ENCODE measurements around the gene ITPRIPL1. TPM values are rescaled to one million over a fixed set of nuclear protein-coding genes. Genes with fewer than 3 reads are reported as not detected.

The ITPRIPL1 gene
- total and polyA plus RNA-seq, 4 donors: 0.19 to 3.1 (median 0.28) TPM

GRCh38 chr2:96326564-96326963 is 1.4 kb downstream of the ITPRIPL1 start:
- 96% methylated on average over 8 of the region's 8 CpGs for WGBS
- peaks cover 0 to 2% (median 0%) of the 10 kb centered on the region in 4 donors for H3K27me3 ChIP-seq (ENCODE audit: control insufficient read depth in 4 of 4, insufficient read depth in 4 of 4, low read length in 3 of 4)
- no peak overlapping the region for H3K27ac ChIP-seq (ENCODE audit: low read depth in 1 of 2, low read length in 2 of 2)
- H3K36me3 ChIP-seq (ENCODE audit: control insufficient read depth in 4 of 4, insufficient read depth in 3 of 4, low read depth in 1 of 4, low read length in 3 of 4): no peaks in the 10 kb centered on the region
- H3K9ac ChIP-seq (ENCODE audit: low read depth in 1 of 2, low read length in 2 of 2): no peak overlapping the region
- H3K4me1 ChIP-seq (ENCODE audit: control insufficient read depth in 4 of 4, insufficient read depth in 4 of 4, low read length in 3 of 4): peaks cover 0 to 10% (median 7%) of the 10 kb centered on the region in 4 donors
- no peaks in the 10 kb centered on the region for H3K9me3 ChIP-seq (ENCODE audit: control insufficient read depth in 4 of 4, low read length in 3 of 4)
- TF ChIP-seq RXRA (IDR thresholded peaks at IDR 0.05) (no peak), TAF1 (conservative IDR thresholded peaks at IDR 0.05) (no peak)
- no peak for DNase-seq (ENCODE audit: low spot score)
- no peak overlapping the region for H3K4me3 ChIP-seq (ENCODE audit: low read depth in 1 of 3, low read length in 3 of 3)

DNA sequence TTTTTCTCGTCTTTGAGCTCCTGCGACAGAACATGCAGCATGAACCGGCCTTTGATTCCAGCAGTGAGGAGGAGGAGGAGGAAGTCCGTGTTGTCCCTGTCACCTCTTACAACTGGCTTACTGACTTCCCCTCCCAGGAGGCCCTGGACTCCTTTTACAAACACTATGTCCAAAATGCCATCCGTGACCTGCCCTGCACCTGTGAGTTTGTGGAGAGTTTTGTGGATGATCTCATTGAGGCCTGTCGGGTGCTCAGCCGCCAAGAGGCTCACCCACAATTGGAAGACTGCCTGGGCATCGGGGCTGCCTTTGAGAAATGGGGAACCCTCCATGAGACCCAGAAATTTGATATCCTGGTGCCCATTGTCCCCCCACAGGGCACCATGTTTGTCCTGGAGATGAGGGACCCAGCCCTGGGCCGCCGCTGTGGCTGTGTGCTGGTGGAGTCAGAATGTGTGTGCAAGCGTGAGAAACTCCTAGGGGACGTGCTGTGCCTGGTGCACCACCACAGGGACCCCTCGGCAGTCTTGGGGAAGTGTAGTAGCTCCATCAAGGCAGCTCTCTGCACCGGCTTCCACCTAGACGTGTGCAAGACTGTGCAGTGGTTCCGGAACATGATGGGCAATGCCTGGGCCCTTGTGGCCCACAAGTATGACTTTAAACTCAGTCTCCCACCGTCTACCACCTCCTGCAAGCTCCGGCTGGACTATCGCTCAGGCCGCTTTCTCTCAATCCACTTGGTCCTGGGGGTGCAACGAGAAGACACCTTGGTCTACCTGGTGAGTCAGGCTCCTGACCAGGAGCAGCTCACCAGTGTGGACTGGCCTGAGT is 2.1 kb downstream of the ITPRIPL1 start:
- Histone ChIP-seq H3K9me3 (ENCODE audit: control insufficient read depth in 4 of 4, low read length in 3 of 4) (no peaks in the 10 kb centered on the region), H3K36me3 (ENCODE audit: control insufficient read depth in 4 of 4, insufficient read depth in 3 of 4, low read depth in 1 of 4, low read length in 3 of 4) (no peaks in the 10 kb centered on the region), H3K4me3 (ENCODE audit: low read depth in 1 of 3, low read length in 3 of 3) (no peak overlapping the region), H3K27me3 (ENCODE audit: control insufficient read depth in 4 of 4, insufficient read depth in 4 of 4, low read length in 3 of 4) (peaks cover 0 to 2% (median 0%) of the 10 kb centered on the region in 4 donors), H3K4me1 (ENCODE audit: control insufficient read depth in 4 of 4, insufficient read depth in 4 of 4, low read length in 3 of 4) (peaks cover 0 to 3% (median 1%) of the 10 kb centered on the region in 4 donors), H3K27ac (ENCODE audit: low read depth in 1 of 2, low read length in 2 of 2) (no peak overlapping the region), H3K9ac (ENCODE audit: low read depth in 1 of 2, low read length in 2 of 2) (no peak overlapping the region)
- DNase-seq (ENCODE audit: low spot score): no peak
- TF ChIP-seq, protein P1, sequence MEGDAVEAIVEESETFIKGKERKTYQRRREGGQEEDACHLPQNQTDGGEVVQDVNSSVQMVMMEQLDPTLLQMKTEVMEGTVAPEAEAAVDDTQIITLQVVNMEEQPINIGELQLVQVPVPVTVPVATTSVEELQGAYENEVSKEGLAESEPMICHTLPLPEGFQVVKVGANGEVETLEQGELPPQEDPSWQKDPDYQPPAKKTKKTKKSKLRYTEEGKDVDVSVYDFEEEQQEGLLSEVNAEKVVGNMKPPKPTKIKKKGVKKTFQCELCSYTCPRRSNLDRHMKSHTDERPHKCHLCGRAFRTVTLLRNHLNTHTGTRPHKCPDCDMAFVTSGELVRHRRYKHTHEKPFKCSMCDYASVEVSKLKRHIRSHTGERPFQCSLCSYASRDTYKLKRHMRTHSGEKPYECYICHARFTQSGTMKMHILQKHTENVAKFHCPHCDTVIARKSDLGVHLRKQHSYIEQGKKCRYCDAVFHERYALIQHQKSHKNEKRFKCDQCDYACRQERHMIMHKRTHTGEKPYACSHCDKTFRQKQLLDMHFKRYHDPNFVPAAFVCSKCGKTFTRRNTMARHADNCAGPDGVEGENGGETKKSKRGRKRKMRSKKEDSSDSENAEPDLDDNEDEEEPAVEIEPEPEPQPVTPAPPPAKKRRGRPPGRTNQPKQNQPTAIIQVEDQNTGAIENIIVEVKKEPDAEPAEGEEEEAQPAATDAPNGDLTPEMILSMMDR (IDR thresholded peaks at IDR 0.05; ENCODE audit: low read depth, low read length, missing input control): no peak
- TF ChIP-seq, protein P2, sequence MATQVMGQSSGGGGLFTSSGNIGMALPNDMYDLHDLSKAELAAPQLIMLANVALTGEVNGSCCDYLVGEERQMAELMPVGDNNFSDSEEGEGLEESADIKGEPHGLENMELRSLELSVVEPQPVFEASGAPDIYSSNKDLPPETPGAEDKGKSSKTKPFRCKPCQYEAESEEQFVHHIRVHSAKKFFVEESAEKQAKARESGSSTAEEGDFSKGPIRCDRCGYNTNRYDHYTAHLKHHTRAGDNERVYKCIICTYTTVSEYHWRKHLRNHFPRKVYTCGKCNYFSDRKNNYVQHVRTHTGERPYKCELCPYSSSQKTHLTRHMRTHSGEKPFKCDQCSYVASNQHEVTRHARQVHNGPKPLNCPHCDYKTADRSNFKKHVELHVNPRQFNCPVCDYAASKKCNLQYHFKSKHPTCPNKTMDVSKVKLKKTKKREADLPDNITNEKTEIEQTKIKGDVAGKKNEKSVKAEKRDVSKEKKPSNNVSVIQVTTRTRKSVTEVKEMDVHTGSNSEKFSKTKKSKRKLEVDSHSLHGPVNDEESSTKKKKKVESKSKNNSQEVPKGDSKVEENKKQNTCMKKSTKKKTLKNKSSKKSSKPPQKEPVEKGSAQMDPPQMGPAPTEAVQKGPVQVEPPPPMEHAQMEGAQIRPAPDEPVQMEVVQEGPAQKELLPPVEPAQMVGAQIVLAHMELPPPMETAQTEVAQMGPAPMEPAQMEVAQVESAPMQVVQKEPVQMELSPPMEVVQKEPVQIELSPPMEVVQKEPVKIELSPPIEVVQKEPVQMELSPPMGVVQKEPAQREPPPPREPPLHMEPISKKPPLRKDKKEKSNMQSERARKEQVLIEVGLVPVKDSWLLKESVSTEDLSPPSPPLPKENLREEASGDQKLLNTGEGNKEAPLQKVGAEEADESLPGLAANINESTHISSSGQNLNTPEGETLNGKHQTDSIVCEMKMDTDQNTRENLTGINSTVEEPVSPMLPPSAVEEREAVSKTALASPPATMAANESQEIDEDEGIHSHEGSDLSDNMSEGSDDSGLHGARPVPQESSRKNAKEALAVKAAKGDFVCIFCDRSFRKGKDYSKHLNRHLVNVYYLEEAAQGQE (IDR thresholded peaks at IDR 0.05): no peak
- TF ChIP-seq ZBTB33 (IDR thresholded peaks at IDR 0.05) (no peak), EGR1 (IDR thresholded peaks at IDR 0.05; ENCODE audit: low read depth in 2 of 2) (no peak), HNF4A (conservative IDR thresholded peaks at IDR 0.05) (no peak), SP1 (IDR thresholded peaks at IDR 0.05) (no peak), GABPA (IDR thresholded peaks at IDR 0.05 in 1 of 2, conservative IDR thresholded peaks at IDR 0.05 in 1 of 2) (no peak), FOXA1 (IDR thresholded peaks at IDR 0.05) (no peak), TAF1 (conservative IDR thresholded peaks at IDR 0.05) (no peak), HNF4G (IDR thresholded peaks at IDR 0.05) (no peak), JUND (IDR thresholded peaks at IDR 0.05) (no peak), NR2F2 (IDR thresholded peaks at IDR 0.05) (no peak), RXRA (IDR thresholded peaks at IDR 0.05) (no peak), FOXA2 (IDR thresholded peaks at IDR 0.05) (no peak), RAD21 (IDR thresholded peaks at IDR 0.05) (no peak), YY1 (IDR thresholded peaks at IDR 0.05) (no peak)
- WGBS: 96% methylated on average over 21 of the region's 21 CpGs

All from liver (tissue), 9 donors.